SW480 (cell line): ENCODE results near the gene XRCC4.

Source experiments
- DNase-seq: peaks from one replicate; pipeline ENCODE4 v3.0.0-alpha.2; 2016; ENCODE audit warnings: low spot score

XRCC4 gene

DNA sequence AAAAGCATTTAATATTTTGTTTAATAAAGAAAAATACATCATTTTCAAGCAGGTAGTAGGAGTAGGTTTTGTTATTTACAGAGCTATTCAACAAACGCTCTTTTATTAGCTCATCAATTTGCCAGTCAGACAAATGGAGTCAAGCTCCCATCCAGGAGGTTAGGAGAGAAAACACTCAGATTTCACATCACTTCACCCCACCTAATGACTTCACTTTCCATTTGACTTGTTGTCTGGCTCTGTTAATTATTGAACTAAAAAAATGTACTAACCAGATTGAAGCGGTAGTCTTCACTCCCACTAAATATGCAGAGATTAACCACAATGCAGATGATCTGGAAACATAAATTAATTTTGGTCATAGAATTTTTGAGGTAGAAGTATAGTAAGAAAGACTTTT lies 200.6 kb downstream of the XRCC4 start:
- no peak for DNase-seq

DNA sequence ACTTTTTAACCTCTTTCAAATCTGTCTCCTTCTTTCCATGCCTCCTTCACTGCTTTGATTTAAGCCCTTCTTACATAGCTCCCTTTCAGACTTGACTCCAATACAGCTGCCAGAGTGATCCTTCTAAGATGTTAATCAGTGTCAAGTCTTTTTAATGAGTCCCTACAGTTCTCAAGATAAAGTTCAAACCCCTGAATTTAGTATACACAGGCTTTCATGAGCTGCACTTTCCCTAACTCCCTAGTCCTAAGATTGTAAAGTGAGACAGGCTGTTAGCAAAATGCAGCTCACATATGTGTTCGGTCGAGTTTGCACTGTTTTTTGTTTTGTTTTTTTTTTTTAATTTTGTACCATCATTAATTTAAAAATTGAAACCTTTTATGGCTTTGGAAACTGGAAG lies 203.8 kb downstream of the XRCC4 start:
- DNase-seq: no peak

DNA sequence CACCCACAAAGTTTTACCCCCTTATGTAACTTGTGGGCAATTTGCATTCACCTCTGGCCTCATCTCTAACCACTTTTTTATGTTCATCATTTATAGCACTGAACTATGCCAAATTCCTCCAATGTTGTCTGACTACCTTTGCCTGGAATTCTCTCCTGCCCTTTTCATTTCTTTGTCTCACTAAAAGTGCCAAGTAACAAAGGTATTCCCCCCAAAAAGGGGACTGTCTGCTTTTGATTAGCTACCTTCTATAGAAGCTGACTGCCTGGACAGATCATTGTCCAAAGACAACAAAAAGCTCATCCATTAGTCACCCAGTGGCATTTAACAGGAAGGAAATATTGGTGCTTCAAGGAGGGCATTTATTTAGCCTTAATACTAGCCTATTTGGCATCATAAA lies 204.3 kb downstream of the XRCC4 start:
- no peak for DNase-seq

DNA sequence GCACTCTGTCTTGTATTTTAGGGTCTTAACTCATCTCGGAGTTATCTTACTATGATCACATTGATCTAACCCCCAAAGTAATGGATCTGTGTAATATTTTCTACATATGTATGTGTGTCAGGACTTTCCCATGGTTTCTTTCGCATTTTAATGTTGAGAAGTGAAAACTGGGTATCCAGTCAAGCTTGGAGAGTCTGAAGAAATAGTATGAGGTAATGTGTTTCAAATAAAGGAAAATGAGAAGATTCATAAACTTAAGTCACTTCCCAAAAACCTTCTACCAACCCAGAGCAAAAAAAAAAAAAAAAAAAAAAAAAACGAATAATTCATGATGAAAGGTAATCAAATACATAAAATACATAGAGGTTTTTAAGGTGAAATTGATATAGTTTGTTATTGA lies 206.4 kb downstream of the XRCC4 start:
- no peak for DNase-seq

DNA sequence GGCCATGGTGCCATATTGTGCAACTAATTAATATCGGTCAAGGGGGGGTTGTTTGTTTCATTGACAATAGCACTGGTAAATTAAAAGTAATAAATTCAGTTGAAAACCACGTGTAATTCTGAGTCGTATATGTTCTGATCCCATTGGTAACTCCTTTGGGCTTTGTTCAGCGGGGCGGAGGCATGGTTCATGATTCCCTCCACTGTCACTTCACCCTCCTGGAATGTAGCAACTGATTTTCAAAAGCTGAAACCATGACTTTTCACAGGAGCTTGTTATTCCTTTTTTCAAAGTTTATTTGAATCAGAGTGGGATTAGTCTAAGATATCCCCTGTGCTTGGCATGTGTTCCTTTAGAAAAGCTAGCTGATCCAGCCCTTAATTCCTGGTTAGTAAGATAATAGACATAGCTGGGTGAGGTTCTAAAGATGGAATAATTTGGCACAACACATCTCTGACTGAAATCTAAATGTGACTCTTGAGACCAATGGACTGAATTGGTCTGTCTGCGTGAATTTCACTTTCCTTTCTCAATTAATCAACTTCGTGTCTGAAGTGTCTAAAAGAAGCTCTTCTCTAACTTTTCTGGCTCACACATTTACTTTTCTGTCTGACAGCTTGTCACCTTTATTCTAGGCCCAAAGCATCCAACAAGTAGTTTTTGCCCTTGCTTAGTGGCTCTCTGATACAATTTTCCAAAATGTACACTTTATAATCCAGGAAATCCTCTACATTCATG lies 208.5 kb downstream of the XRCC4 start:
- DNase-seq: no peak

DNA sequence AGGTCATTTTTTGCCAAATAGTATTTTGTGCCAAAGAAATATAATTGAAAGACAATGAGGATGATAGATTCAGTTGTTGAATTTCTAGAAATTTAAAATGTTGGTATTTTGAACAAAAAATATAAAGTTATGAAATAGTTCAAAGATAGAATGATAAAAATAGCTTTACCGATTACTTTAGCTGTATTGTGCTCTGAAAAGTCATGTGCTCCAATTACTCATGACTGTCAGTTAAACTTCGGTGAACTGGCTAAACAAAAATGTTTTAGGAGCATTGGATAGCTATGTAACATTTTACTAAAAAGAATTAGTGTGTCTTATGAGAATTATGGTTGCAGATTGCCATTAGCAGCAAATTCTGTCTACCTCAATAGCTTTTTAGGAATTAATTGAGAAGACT lies 216.9 kb downstream of the XRCC4 start:
- no peak for DNase-seq

DNA sequence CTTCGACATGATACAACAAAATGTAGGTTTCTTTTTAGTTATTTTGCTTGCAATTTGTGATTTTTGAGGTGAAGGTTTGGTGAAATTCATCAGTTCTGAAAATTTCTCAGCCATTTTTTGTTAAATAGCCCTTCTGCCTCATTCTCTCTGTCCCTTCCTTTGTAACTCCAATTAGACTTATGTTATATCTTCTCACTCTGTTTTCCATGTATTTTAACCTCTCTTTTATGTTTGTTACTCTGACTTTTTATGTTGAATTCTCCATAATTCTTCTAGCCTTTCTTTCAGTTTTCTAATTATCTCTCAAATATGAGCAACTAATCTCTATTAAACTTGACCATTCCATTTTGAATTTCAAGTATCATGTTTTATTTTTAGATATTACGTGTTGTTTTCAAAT lies 222.0 kb downstream of the XRCC4 start:
- no peak for DNase-seq

DNA sequence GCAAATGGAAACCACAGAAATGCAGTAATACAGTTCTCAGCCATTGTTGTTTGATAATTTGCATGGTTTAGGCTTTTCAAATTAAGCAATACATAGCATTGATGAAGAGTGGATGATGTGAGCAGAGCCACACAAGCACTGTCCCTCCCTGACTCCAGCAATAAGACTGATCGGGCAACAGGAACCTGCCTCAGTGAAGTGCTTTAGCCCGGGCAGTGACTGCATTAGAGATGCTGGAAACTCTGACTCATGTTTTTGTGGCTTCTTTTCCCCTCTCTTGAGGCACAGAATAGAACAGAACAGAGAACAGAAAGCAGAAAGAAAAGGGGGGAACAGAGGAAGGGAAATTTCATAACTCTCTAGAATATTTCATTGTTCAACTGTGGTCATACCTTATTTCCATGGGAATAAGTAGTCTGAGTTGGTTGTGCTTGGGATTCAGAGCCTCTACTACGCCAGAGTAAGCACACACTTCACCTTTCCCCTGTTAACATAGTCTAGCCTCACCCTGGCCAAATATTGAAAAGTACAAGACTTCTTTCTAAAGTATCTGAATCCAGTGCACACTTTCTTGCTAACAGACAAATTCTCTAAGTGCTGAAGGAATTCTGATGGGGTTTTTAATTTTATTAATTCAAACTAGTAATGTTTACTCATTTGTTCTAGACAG lies 229.4 kb downstream of the XRCC4 start:
- peak; percentile 5 for DNase-seq

DNA sequence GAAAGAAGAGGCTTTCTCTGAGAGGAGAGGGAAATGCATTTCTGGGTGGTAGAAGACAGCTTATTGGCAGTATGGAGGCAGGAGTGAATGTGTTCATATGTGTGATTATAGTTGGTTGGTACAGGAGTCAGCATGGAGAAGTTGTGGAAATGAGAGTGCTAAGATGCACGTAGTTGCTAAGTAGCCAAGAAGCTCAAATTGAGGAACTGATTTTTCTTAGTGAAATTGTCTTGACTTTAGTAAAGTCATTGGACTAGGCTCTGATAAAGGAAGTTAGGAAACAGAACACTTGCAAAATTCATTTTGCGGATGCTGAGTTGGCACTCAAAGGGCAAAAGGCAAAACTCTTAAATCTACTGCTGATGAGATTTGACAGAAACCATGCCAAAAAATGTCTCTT lies 235.3 kb downstream of the XRCC4 start:
- no peak for DNase-seq

DNA sequence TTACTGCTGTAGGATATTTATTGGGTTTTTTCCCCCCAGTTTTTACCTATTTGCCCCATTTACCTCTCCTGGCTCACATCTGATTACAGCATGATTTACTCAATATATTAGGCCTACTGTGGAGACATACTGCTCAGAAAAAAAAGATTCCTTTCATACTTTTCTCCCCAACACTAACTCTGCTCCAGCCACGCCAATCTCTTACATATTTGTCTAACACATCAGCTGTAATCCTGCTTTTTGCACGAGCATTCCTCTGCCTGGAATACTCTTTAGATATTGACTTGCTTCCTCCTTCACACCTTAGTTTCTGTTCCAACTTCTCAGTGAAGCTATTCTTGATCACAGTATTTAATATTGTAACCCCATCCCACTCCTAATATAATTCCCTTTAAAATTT lies 236.1 kb downstream of the XRCC4 start:
- DNase-seq: no peak

DNA sequence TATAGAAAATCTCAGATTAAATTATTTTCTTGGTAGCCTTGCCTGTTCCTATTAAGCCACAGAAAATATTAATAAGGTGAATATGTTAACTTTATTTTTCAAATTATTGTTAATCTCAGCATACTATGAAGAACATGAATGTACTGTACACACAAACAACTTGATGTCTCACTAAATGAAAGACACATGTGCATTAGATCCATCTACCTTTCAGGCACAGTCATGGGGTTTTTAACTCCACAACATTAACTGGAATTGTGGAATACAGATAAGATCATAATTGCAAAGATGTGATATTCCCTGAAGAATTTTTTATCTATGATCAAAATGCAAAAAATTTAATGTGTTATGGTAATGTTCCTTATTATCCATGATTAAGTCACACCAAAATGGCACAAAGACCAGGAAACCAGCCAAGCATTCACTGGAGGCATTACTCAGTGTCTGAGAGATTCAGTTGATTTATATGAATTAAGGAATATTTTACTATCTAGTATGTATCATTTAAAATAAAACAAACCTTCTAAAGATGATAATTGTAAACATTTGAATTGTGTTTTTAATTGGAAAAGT lies 244.2 kb downstream of the XRCC4 start:
- no peak for DNase-seq

DNA sequence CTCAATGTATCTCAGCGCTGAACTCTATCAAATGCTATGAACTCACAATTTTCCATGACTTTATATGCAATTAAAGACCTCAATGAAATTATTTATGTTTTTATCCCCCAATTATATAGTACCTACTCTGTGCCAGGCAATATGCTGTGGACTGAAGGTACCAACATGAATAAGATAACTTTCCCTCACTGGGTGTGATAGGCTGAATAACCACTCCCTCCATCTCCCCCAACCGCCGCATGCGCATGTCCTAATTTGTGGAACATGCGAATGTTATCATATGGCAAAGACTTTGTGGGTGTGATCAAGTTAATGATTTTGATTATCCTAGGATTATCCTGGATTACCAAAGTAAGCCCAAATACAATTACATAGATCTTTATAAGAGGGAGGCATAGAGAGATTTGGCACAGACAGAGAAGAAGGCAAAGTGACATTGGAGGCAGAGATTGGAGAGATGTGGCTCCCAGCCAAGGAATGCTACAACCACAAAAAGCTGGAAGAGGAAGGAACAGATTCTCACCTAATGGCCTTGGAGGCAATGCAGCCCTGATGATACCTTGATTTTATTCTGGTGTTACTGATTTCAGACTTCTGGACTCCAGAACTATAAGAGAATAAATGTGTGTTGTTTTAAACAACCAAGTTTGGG lies 245.1 kb downstream of the XRCC4 start:
- no peak for DNase-seq

DNA sequence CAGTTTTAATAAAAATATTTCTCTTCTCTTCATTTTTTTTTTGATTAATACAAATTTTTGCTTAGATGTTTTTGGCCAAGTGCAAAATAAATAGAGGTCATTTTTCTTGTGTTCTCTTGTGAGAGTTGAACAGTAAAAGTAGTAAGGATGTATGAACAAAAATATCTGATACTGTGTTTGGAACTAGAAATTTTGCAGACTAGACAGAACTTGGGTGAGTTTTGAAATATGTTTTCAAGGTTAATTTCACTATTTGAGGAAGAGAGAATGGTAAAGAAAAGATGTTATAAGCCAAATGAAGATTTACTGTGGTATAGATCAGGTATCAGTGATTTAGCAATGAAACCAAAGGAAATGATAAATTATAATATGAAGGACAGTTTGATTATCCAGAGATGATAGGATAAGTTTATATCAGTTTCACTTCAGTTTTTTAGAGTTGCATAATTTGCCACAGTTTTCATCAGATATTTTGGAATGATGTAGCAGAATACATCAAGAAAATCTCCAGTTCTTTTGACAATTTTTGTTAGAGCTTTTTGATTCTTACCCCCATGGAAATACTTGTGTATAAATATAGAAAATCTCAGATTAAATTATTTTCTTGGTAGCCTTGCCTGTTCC lies 246.3 kb downstream of the XRCC4 start:
- DNase-seq: no peak

DNA sequence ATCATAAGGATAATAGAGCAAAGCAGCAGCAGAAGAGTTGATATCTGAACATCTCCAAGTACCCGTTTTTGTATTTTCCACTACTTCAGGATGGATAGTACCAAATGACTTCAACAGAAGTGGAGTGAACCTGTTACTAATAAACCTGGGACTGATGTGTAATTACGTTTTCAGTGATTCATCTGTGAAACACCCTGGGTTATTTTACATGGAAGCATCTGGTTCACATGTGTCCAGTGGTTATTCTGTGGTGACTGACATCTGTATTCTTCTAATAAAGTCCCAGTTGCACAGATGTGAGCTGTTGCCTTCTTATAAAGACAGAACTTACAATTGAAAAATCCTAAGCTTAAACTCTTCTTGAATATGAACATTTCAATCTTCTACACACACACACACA lies 254.5 kb downstream of the XRCC4 start:
- no peak for DNase-seq

DNA sequence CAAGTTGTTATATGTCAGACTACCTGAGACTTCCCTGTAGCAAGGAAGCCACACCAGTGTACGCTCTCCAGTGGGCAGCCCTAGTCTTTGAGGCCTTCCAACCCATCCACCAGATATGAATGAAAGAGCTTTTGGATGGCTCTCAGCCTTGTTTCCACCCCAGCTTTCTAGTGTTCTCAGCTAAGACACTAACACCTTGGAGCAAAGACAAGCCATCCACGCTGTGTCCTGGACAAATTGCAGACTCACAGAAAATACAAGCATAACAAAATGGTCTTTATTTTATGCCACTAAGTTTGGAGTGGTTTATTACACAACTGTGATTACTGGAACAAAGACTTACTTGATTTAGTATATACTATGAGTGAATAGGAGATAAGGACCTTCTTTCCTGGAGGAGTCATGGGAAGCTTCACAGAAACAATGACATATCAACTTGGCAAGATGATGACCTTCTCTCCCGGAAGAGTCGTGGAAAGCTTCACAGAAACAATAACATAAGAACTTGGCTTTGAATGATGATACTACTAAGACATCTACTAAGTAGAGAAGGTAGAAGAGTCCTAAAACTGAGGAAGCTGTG lies 260.2 kb downstream of the XRCC4 start:
- no peak for DNase-seq

DNA sequence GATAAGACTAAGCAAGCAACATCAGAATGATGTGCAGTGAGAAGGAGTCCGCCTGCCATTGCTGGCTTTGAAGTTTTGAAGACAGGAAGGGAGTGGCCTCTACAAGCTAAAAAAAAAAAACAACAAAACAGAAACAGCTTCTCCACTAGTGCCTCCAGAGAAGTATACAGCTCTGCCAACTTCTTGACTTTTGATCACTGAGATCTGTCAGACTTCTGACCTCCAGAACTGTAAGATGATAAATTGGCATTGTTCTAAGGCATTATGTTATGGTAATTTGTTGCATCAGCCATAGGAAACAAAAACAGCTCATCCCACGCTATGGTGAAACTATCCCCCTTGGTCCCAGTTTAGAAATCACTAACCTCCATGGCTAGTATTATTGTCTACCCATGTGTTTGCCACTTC lies 263.2 kb downstream of the XRCC4 start:
- no peak for DNase-seq

DNA sequence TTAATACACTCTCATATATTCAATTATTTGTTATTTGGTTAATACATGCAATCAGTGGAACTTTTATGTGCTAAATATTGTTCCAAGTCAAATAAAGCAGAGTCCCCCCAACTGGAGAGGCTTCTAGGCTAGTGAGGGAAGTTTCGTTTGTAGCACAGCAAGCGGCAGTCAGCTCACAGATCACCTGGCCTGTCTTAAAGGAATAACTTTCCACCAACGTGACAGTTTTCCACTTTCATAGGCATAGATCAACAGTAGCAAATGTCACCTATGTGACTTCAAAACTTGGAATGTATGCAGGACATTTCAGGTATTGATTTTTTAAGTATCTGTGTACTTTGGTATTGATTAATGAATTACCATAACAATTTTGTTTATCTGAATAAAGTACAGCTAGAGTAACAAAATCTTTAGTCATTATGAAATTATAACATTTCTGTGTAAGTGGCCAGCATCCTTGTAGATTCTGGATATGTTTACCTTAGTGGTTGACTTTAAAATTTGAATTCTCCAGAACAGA lies 264.5 kb downstream of the XRCC4 start:
- DNase-seq: no peak

DNA sequence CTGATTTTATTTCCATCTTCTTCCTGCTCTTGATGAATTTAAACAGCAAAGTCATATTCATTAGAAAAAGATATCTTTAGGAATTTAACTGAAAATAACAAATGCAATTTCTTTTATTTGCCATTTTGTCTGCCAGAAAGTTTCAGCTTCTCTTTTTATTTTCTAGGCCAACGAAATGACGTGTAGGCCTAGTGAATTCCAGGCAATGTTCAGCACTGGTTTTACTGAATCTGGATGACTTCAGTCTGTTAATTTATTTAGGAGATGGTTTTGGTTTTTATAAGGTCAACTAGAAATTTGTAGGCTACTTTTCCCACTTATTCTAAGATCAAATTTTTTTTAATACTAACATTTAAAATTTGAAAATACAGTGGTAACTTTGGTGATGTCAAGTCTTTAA lies 265.1 kb downstream of the XRCC4 start:
- DNase-seq: no peak

DNA sequence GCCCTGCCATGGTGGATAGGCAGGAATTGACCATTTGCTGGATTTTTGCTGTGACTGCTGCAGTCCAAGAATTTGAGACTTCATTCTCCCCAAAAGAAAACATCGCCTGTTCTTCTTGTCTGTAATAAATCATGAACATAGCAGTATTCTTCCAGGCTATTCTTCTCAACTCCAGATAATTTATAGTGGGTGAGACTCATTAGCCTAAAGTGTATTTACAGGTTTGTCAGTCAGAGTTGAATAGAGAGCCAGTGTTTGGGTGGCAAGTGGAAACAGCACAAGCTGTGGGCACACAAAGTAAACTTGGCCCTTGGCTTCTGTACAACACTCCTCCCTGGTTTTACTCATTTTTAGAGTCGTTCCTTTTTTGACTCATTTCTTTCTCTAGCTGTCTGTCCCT lies 266.0 kb downstream of the XRCC4 start:
- no peak for DNase-seq

DNA sequence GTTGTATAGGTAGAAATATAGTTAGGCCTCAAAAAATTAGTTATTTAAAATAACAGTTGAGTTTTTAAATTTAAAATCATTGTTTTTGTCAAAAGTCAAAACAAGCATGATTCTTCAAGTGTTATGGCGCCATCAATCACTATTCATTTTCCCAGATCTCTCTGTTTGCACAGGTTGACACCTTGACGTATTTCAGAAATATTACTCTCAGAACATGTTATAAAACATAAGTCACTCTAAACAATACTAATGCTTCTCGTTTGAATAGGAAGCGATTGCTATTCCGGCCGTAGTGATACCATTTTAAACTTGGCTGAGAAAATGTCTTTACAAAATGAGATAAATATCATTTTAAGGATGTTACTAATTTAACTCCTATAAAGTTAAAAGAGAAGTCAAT lies 268.1 kb downstream of the XRCC4 start:
- DNase-seq: no peak

DNA sequence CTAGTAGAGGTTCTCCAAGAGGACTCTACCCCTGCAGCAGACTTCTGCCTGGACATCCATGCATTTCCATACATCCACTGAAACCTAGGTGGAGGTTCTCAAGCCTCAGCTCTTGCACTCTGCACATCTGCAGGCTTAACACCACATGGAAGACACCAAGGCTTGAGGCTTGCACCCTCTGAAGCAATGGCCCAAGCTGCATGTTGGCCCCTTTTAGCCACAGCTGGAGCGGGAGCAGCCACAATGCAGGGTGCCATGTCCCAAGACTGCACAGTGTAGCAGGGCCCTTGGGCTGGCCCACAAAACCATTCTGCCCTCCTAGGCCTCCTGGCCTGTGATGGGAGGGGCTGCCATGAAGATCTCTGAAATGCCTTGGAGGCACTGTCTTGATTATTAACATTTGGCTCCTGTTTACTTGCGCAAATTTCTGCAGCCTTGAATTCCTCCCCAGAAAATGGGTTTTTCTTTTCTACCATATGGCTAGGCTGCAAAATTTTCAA lies 271.0 kb downstream of the XRCC4 start:
- DNase-seq: no peak

DNA sequence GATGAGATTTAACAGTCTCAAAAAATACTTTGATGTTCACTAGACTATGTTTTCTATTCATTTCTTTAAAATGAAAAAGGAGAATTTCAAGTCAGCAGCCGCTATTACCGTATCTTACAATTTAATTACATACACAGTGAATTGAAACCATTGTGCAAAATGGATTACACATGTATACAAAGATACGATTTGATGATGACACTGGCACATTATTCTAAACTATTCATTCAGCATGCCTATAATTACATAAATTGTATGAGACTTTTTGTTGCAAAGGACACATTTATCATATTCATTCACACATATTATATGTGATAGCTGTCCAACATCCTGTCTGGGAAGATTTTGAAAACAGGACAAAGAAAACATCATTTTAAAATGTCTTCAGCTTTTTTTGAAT lies 275.9 kb downstream of the XRCC4 start:
- DNase-seq: no peak
